NCI-H526 treated with DMSO at 0.1 percent for 48 hours (cell line): ENCODE measurements around the gene PKN3.
A peak's percentile ranks its signal among the peaks of the same experiment; 100 is the strongest.

Source experiments
- DNase-seq: peaks from one replicate; lab custom pipeline; 2025; lab: John Stamatoyannopoulos, UW

The PKN3 gene

GRCh38 chr9:128716581-128717254, 14.4 kb downstream of the PKN3 start:
- DNase-seq, result no peak

- DNase-seq, result no peak
Observed at GRCh38 chr9:128718047-128718446, 15.7 kb downstream of the PKN3 start.

GRCh38 chr9:128718475-128718874, 16.2 kb downstream of the PKN3 start:
- DNase-seq, result no peak

- DNase-seq, result no peak
Observed at GRCh38 chr9:128719919-128720605, 17.8 kb downstream of the PKN3 start.

GRCh38 chr9:128720841-128721486, 18.7 kb downstream of the PKN3 start:
- no peak for DNase-seq

GRCh38 chr9:128721487-128722010, 19.2 kb downstream of the PKN3 start:
- no peak for DNase-seq

GRCh38 chr9:128722380-128723351, 20.4 kb downstream of the PKN3 start:
- DNase-seq, result no peak

GRCh38 chr9:128723352-128723865, 21.1 kb downstream of the PKN3 start:
- DNase-seq, result no peak

- peak; percentile 93 for DNase-seq
Observed at GRCh38 chr9:128723866-128724743, 21.8 kb downstream of the PKN3 start, which contains the start of gene ZDHHC12. Gene ZDHHC12, minus strand, starts transcription at chr9:128724127. Its CDS starts 34 bp downstream, at chr9:128724093.

- DNase-seq, result peak; percentile 2
Observed at GRCh38 chr9:128724744-128725211, 22.5 kb downstream of the PKN3 start.

GRCh38 chr9:128727640-128728248, 25.4 kb downstream of the PKN3 start:
- DNase-seq, result no peak

- no peak for DNase-seq
Observed at GRCh38 chr9:128728298-128728697, 26.0 kb downstream of the PKN3 start.

- no peak for DNase-seq
Observed at GRCh38 chr9:128729302-128729701, 27.0 kb downstream of the PKN3 start.

- no peak for DNase-seq
Observed at GRCh38 chr9:128729766-128730517, 27.6 kb downstream of the PKN3 start.

GRCh38 chr9:128731093-128731492, 28.8 kb downstream of the PKN3 start:
- no peak for DNase-seq

GRCh38 chr9:128731691-128732090, 29.4 kb downstream of the PKN3 start:
- no peak for DNase-seq

GRCh38 chr9:128732576-128732975, 30.3 kb downstream of the PKN3 start:
- no peak for DNase-seq

GRCh38 chr9:128733256-128733655, 31.0 kb downstream of the PKN3 start:
- DNase-seq, result peak; percentile 59

GRCh38 chr9:128735373-128735772, 33.1 kb downstream of the PKN3 start:
- DNase-seq, result no peak
